ENCODE measurements around the gene PCNX3. TPM values are rescaled to one million over a fixed set of nuclear protein-coding genes. Genes with fewer than 3 reads are reported as not detected.

PCNX3 gene
- total RNA-seq, 1 donor from 2014 or later = 9.3 TPM

- no peak for ATAC-seq (ENCODE audit: poor library complexity)
- intact Hi-C loops (cut with DNase I) = no loop called here
- no peak for DNase-seq
These were observed 2.3 kb upstream of the PCNX3 start for GRCh38 chr11:65613091-65613928.

GRCh38 chr11:65615950-65616574 is 486 bp downstream of the PCNX3 start:
- intact Hi-C loops (cut with DNase I) = no loop called here
- DNase-seq (peak; percentile 78), ATAC-seq (ENCODE audit: poor library complexity) (peak; percentile 0)

GRCh38 chr11:65616575-65617001 is 1.0 kb downstream of the PCNX3 start:
- no peak for DNase-seq
- intact Hi-C loops (cut with DNase I) = no loop called here

GRCh38 chr11:65617136-65617850 is 1.7 kb downstream of the PCNX3 start:
- DNase-seq (no peak), ATAC-seq (ENCODE audit: poor library complexity) (no peak)
- intact Hi-C loops (cut with DNase I) = no loop called here

More at GRCh38 chr11:65616575-65617001, 1.0 kb downstream of the PCNX3 start:
- ATAC-seq (ENCODE audit: poor library complexity) = no peak

- DNase-seq = no peak
- no peak for ATAC-seq (ENCODE audit: poor library complexity)
- intact Hi-C loops (cut with DNase I) = no loop called here
These were observed 2.6 kb downstream of the PCNX3 start for GRCh38 chr11:65617990-65618751.

GRCh38 chr11:65618763-65619162 is 3.2 kb downstream of the PCNX3 start:
- DNase-seq (no peak), ATAC-seq (ENCODE audit: poor library complexity) (no peak)
- intact Hi-C loops (cut with DNase I) = no loop called here

- ATAC-seq (ENCODE audit: poor library complexity) (no peak), DNase-seq (no peak)
- intact Hi-C loops (cut with DNase I) = no loop called here
These were observed 3.8 kb downstream of the PCNX3 start for GRCh38 chr11:65619281-65619928.

GRCh38 chr11:65620666-65621065 is 5.1 kb downstream of the PCNX3 start:
- no peak for ATAC-seq (ENCODE audit: poor library complexity)
- intact Hi-C loops (cut with DNase I) = loop anchor here (10.0 kb wide), 1 partner anchor 194 kb away; no protein-coding TSS in a partner anchor

GRCh38 chr11:65621460-65621859 is 5.9 kb downstream of the PCNX3 start:
- no peak for ATAC-seq (ENCODE audit: poor library complexity)
- DNase-seq = no peak
- intact Hi-C loops (cut with DNase I) = loop anchor here (10.0 kb wide), 1 partner anchor 193 kb away; no protein-coding TSS in a partner anchor

More at GRCh38 chr11:65620666-65621065, 5.1 kb downstream of the PCNX3 start:
- no peak for DNase-seq

- ATAC-seq (ENCODE audit: poor library complexity) = no peak
- DNase-seq = no peak
These were observed 6.4 kb downstream of the PCNX3 start for GRCh38 chr11:65622011-65622410.

GRCh38 chr11:65623177-65623576 is 7.6 kb downstream of the PCNX3 start:
- intact Hi-C loops (cut with DNase I) = loop anchor here (10.0 kb wide), 1 partner anchor 192 kb away; no protein-coding TSS in a partner anchor
- DNase-seq (no peak), ATAC-seq (ENCODE audit: poor library complexity) (no peak)

More at GRCh38 chr11:65622011-65622410, 6.4 kb downstream of the PCNX3 start:
- intact Hi-C loops (cut with DNase I) = loop anchor here (10.0 kb wide), 1 partner anchor 193 kb away; no protein-coding TSS in a partner anchor

- ATAC-seq (ENCODE audit: poor library complexity) = no peak
These were observed 8.5 kb downstream of the PCNX3 start for GRCh38 chr11:65623852-65624616.

GRCh38 chr11:65624931-65625627 is 9.5 kb downstream of the PCNX3 start:
- intact Hi-C loops (cut with DNase I) = loop anchor here (10.0 kb wide), 1 partner anchor 190 kb away; no protein-coding TSS in a partner anchor
- no peak for DNase-seq
- no peak for ATAC-seq (ENCODE audit: poor library complexity)

More at GRCh38 chr11:65623852-65624616, 8.5 kb downstream of the PCNX3 start:
- intact Hi-C loops (cut with DNase I) = loop anchor here (10.0 kb wide), 1 partner anchor 191 kb away; no protein-coding TSS in a partner anchor
- DNase-seq = no peak

GRCh38 chr11:65625628-65626342 is 10.2 kb downstream of the PCNX3 start:
- ATAC-seq (ENCODE audit: poor library complexity) = peak; percentile 85
- DNase-seq = peak; percentile 83
- intact Hi-C loops (cut with DNase I) = loop anchor here (10.0 kb wide), 1 partner anchor 189 kb away; no protein-coding TSS in a partner anchor

- ATAC-seq (ENCODE audit: poor library complexity) = no peak
- intact Hi-C loops (cut with DNase I) = loop anchor here (10.0 kb wide), 1 partner anchor 188 kb away; no protein-coding TSS in a partner anchor
- no peak for DNase-seq
These were observed 11.6 kb downstream of the PCNX3 start for GRCh38 chr11:65627202-65627601.

GRCh38 chr11:65629579-65629978 is 14.0 kb downstream of the PCNX3 start:
- ATAC-seq (ENCODE audit: poor library complexity) (no peak), DNase-seq (no peak)
- intact Hi-C loops (cut with DNase I) = loop anchor here (10.0 kb wide), 1 partner anchor 185 kb away; no protein-coding TSS in a partner anchor

Measured in Right ventricle myocardium superior (tissue), 1 donor.